HuH-7 (cell line): ENCODE data around the gene ECE2.
"Not testable (repeated sequence)": the region's sequence is repeated elsewhere in the genome, so short reads cannot be mapped to it uniquely, and the experiment has no call there.

ENCODE experiments used
- DNase-seq: peaks from one replicate; pipeline ENCODE4 v3.0.0; 2011; ENCODE audit warnings: low spot score

ECE2 gene

GRCh38 chr3:184336547-184337398 is 61.0 kb downstream of the ECE2 start:
- peak; percentile 79 for DNase-seq

- DNase-seq: no peak
Measured at GRCh38 chr3:184337399-184337714, 61.5 kb downstream of the ECE2 start, which contains the start of gene FAM131A. Gene FAM131A, plus strand, starts transcription at chr3:184337600. Its CDS starts 31 bp downstream, at chr3:184337631.

- DNase-seq: no peak
Measured at GRCh38 chr3:184337981-184338380, 62.2 kb downstream of the ECE2 start.

GRCh38 chr3:184338511-184338945 is 62.7 kb downstream of the ECE2 start:
- DNase-seq: no peak

GRCh38 chr3:184339001-184339400 is 63.2 kb downstream of the ECE2 start:
- DNase-seq: no peak

- not testable (repeated sequence) for DNase-seq
Measured at GRCh38 chr3:184339451-184340135, 63.8 kb downstream of the ECE2 start.

- DNase-seq: no peak
Measured at GRCh38 chr3:184341925-184342324, 66.1 kb downstream of the ECE2 start.
